Endothelial cell of hepatic sinusoid (primary cell): ENCODE results near the gene TAF4B.
"Not testable (repeated sequence)": the region's sequence is repeated elsewhere in the genome, so short reads cannot be mapped to it uniquely, and the experiment has no call there.

Experiments used
- in situ Hi-C: cut with HindIII; loops from 2 replicates; pipeline ENCODE4 v1.10.0; 2017; ENCODE audit warnings: low sequenced_read_pairs

TAF4B gene

GRCh38 chr18:26378701-26379100 is 152.5 kb downstream of the TAF4B start:
- in situ Hi-C loops, result no loop called here

GRCh38 chr18:26381555-26381954 is 155.3 kb downstream of the TAF4B start:
- in situ Hi-C loops, result not testable (repeated sequence)

GRCh38 chr18:26383454-26384270 is 157.4 kb downstream of the TAF4B start:
- in situ Hi-C loops, result no loop called here

- in situ Hi-C loops, result no loop called here
Observed at GRCh38 chr18:26386002-26386401, 159.8 kb downstream of the TAF4B start.

GRCh38 chr18:26386441-26386840 is 160.2 kb downstream of the TAF4B start:
- in situ Hi-C loops, result no loop called here

GRCh38 chr18:26394047-26394654 is 167.9 kb downstream of the TAF4B start:
- in situ Hi-C loops, result no loop called here

GRCh38 chr18:26397019-26397418 is 170.8 kb downstream of the TAF4B start:
- in situ Hi-C loops, result no loop called here

GRCh38 chr18:26403491-26403890 is 177.2 kb downstream of the TAF4B start:
- in situ Hi-C loops, result no loop called here

- in situ Hi-C loops, result no loop called here
Observed at GRCh38 chr18:26405190-26405801, 179.1 kb downstream of the TAF4B start.

GRCh38 chr18:26406324-26406723 is 180.1 kb downstream of the TAF4B start:
- in situ Hi-C loops, result no loop called here

GRCh38 chr18:26406854-26407517 is 180.7 kb downstream of the TAF4B start:
- in situ Hi-C loops, result no loop called here

GRCh38 chr18:26407736-26408601 is 181.7 kb downstream of the TAF4B start:
- in situ Hi-C loops, result no loop called here

- in situ Hi-C loops, result no loop called here
Observed at GRCh38 chr18:26409091-26409490, 182.8 kb downstream of the TAF4B start.

GRCh38 chr18:26414901-26415440 is 188.7 kb downstream of the TAF4B start:
- in situ Hi-C loops, result no loop called here

- in situ Hi-C loops, result no loop called here
Observed at GRCh38 chr18:26415631-26416030, 189.4 kb downstream of the TAF4B start.

GRCh38 chr18:26416652-26417150 is 190.5 kb downstream of the TAF4B start:
- in situ Hi-C loops, result no loop called here

GRCh38 chr18:26417190-26417589 is 190.9 kb downstream of the TAF4B start:
- in situ Hi-C loops, result no loop called here

GRCh38 chr18:26418225-26418624 is 192.0 kb downstream of the TAF4B start:
- in situ Hi-C loops, result no loop called here

- in situ Hi-C loops, result no loop called here
Observed at GRCh38 chr18:26419746-26420145, 193.5 kb downstream of the TAF4B start.

GRCh38 chr18:26421503-26421902 is 195.3 kb downstream of the TAF4B start:
- in situ Hi-C loops, result no loop called here
